Activated CD8-positive, alpha-beta T cell treated with anti-CD3 and anti-CD28 coated beads for 36 hours (primary cell): Measurements from ENCODE around the gene TIFAB. TPM values are rescaled to one million over a fixed set of nuclear protein-coding genes. Genes with fewer than 3 reads are reported as not detected.

Source experiments
- ATAC-seq: fragments of 200-7000 bp; cut with Tn5 transposase; one replicate; pipeline ENCODE4 v1.10.0; 2021; ENCODE audit warnings: mild to moderate bottlenecking, moderate library complexity
- CTCF ChIA-PET: fragments of 350-600 bp; sonication (Branson Sonifier 250); formaldehyde crosslinking; loops from one replicate; lab custom pipeline; 2021; ENCODE audit warnings: antibody characterized with exemption; lab: Charles Lee
- POLR2A ChIA-PET: fragments of 350-600 bp; sonication (Branson Sonifier 250); formaldehyde crosslinking; loops from one replicate; lab custom pipeline; 2021; ENCODE audit warnings: antibody characterized with exemption; lab: Charles Lee
- DNase-seq: peaks from one replicate; pipeline ENCODE4 v3.0.0-alpha.2; 2020
- H3K27ac Mint-ChIP-seq: one replicate; pipeline ENCODE4 v1.8.0; 2021; ENCODE audit warnings: mild to moderate bottlenecking, mixed read lengths
- H3K27me3 Mint-ChIP-seq: one replicate; pipeline ENCODE4 v1.8.0; 2021; ENCODE audit warnings: mixed read lengths
- H3K36me3 Mint-ChIP-seq: one replicate; pipeline ENCODE4 v1.8.0; 2021; ENCODE audit warnings: low read depth, mixed read lengths
- H3K4me1 Mint-ChIP-seq: one replicate; pipeline ENCODE4 v1.8.0; 2021; ENCODE audit warnings: low read depth, mixed read lengths
- H3K4me3 Mint-ChIP-seq: one replicate; pipeline ENCODE4 v1.8.0; 2021; ENCODE audit warnings: mild to moderate bottlenecking, moderate library complexity, mixed read lengths
- H3K9me3 Mint-ChIP-seq: one replicate; pipeline ENCODE4 v1.8.0; 2021; ENCODE audit warnings: mixed read lengths
- CTCF ChIP-seq: fragments of 200-600 bp; IDR thresholded peaks from one replicate; pipeline ENCODE4 v1.8.0; 2022; ENCODE audit warnings: antibody characterized with exemption, mild to moderate bottlenecking
- intact Hi-C: fragments of 100-400 bp; cut with micrococcal nuclease; formaldehyde crosslinking; loops from one replicate; pipeline ENCODE4 v1.10.0; 2022
- total RNA-seq, 2 experiments: library from RNA; stranded (reverse); gene quantifications; one replicate each; pipeline ENCODE4 v1.2.3, GENCODE V29; 2021

TIFAB gene
- total RNA-seq, 2 experiments from 2014 or later = not detected

GRCh38 chr5:135469911-135470310 lies 17.8 kb upstream of the TIFAB start:
- Mint-ChIP-seq H3K36me3 (no peaks in the 10 kb centered on the region), H3K27ac (no peak overlapping the region), H3K4me3 (no peak overlapping the region), H3K9me3 (no peaks in the 10 kb centered on the region), H3K4me1 (peaks cover 6% of the 10 kb centered on the region), H3K27me3 (peaks cover 30% of the 10 kb centered on the region)
- intact Hi-C loops = loop anchor here (5.0 kb wide), 1 partner anchor 362 kb away; the partner anchor contains the start of gene SLC25A48
- DNase-seq (no peak), ATAC-seq (no peak)
- no peak for TF ChIP-seq CTCF
- ChIA-PET CTCF (interaction anchor here (1.0 to 1.3 kb wide), 4 partner anchors 12 to 96 kb away, joined by 3 to 4 read pairs (median 4); no protein-coding TSS in a partner anchor), POLR2A (no interaction called here)

- intact Hi-C loops = loop anchor here (5.0 kb wide), 1 partner anchor 364 kb away; the partner anchor contains the start of gene SLC25A48
- TF ChIP-seq CTCF = no peak
Observed at GRCh38 chr5:135468541-135468940, 16.4 kb upstream of the TIFAB start.

DNA sequence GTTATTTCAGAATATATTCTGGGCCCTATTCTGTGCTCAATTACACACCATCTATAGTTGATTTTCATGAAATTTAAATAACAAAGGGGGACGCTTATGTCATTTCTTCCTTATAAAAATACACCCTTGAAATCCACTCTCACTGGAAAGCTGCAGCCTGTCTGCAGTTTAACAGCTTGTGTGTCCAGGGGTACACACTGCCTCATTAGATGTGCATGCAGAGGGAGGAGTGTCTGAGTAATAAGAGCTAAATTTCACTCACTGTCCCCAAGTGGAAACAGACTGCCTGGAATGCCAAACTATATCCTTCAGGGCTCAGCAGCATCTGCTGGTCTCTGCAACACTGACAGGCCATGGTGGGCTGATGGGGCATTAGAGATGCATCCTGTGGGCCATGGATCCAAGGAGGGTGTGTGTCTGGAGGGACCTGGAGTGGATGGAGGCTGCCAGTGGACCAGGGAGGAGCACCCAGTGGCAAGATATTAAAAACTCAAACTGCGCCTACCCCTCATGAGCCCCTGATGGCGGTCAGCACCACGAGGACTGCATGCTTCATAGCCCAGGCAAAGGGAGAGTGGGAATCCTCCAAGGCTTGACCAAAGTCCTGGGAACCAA lies 15.8 kb upstream of the TIFAB start:
- Mint-ChIP-seq H3K27ac (no peak overlapping the region), H3K27me3 (peaks cover 32% of the 10 kb centered on the region)
- DNase-seq = no peak

More at GRCh38 chr5:135468541-135468940, 16.4 kb upstream of the TIFAB start:
- ATAC-seq (no peak), DNase-seq (no peak)
- ChIA-PET POLR2A (no interaction called here), CTCF (interaction anchor here (0.6 to 14.5 kb wide), 3 partner anchors 49 to 97 kb away, joined by 3 to 430 read pairs (median 380); no protein-coding TSS in a partner anchor)
- H3K4me1 Mint-ChIP-seq = peaks cover 6% of the 10 kb centered on the region
- peaks cover 32% of the 10 kb centered on the region for H3K27me3 Mint-ChIP-seq
- no peak overlapping the region for H3K4me3 Mint-ChIP-seq
- no peak overlapping the region for H3K27ac Mint-ChIP-seq
- H3K9me3 Mint-ChIP-seq = no peaks in the 10 kb centered on the region
- H3K36me3 Mint-ChIP-seq = no peaks in the 10 kb centered on the region

DNA sequence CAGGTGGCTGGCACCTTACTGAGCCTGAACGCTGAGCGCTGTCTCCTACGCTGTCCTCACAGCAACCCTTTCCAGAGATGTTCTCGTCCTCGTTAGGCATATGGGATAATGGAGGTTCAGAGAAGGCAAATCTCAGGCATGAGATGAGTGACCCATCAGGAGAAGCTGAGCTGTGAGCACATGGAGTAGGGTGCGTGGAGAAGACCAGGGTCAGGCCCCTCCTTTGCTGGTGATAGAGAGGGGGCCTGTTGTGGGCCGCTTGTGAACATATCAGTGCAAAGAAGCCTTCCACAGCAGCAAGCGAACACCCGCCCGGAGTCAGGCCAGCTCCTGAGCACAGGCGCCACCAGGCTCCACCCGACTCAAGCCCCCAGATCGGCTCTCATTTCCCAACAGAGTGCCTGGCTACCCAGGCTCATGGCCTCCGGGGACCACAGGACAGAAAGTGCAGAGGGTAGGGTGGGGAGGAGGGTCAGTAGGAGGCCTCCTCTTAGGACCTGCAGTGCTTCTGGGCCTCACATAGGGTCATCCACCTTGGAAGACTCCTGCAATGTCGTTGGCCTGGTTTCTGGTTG lies 15.0 kb upstream of the TIFAB start:
- H3K4me3 Mint-ChIP-seq = no peak overlapping the region
- DNase-seq (no peak), ATAC-seq (no peak)
- intact Hi-C loops = loop anchor here (5.0 kb wide), 1 partner anchor 365 kb away; the partner anchor contains the start of gene SLC25A48
- no peaks in the 10 kb centered on the region for H3K36me3 Mint-ChIP-seq
- CTCF ChIA-PET = interaction anchor here (0.7 to 14.5 kb wide), 19 partner anchors 8 to 615 kb away, joined by 3 to 430 read pairs (median 6); no protein-coding TSS in a partner anchor
- H3K9me3 Mint-ChIP-seq = no peaks in the 10 kb centered on the region
- TF ChIP-seq CTCF = no peak
- no peak overlapping the region for H3K27ac Mint-ChIP-seq
- peaks cover 32% of the 10 kb centered on the region for H3K27me3 Mint-ChIP-seq
- H3K4me1 Mint-ChIP-seq = peaks cover 9% of the 10 kb centered on the region
- POLR2A ChIA-PET = interaction anchor here (1.1 to 1.6 kb wide), 2 partner anchors 10 to 85 kb away, joined by 3 to 4 read pairs; no protein-coding TSS in a partner anchor

More for the DNA sequence above, 15.8 kb upstream of the TIFAB start:
- no peak for TF ChIP-seq CTCF
- H3K4me1 Mint-ChIP-seq = peaks cover 6% of the 10 kb centered on the region
- no peaks in the 10 kb centered on the region for H3K9me3 Mint-ChIP-seq
- no peaks in the 10 kb centered on the region for H3K36me3 Mint-ChIP-seq
- ChIA-PET CTCF (interaction anchor here (0.6 to 14.5 kb wide), 3 partner anchors 50 to 98 kb away, joined by 3 to 430 read pairs (median 380); no protein-coding TSS in a partner anchor), POLR2A (no interaction called here)
- no peak for ATAC-seq
- no peak overlapping the region for H3K4me3 Mint-ChIP-seq
- intact Hi-C loops = loop anchor here (5.0 kb wide), 1 partner anchor 364 kb away; the partner anchor contains the start of gene SLC25A48
